HG03108 (cell line): ENCODE measurements around the gene SLMAP.
"Not testable (repeated sequence)": the region's sequence is repeated elsewhere in the genome, so short reads cannot be mapped to it uniquely, and the experiment has no call there.

Experiments
- ATAC-seq: cut with Tn5 transposase; IDR thresholded peaks from one replicate; pipeline ENCODE4 v1.9.1; 2021; ENCODE audit warnings: moderate library complexity; ENCODE audit not compliant: unreplicated experiment

The SLMAP gene

GRCh38 chr3:57793737-57794187 is 37.7 kb downstream of the SLMAP start:
- ATAC-seq: no peak

DNA sequence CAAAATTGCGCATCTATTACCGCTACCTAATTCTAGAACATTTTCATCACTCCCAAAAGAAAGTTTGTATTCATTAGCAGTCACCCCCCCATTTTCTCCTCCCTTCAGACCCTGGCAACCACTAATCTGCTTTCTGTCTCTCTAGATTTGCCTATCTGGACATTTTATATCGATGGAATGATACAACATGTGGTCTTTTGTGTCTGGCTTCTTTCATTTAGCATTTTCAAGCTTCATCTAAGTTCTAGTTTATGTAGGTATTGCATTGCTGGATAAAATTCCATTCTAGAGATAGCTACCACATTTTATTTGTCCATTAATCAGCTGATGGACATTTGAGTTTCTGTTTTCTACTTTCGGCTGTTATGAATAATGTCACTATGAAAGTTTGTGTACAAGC is 38.4 kb downstream of the SLMAP start:
- no peak for ATAC-seq

- ATAC-seq: no peak
These were observed 38.8 kb downstream of the SLMAP start for GRCh38 chr3:57794951-57795350.

- no peak for ATAC-seq
These were observed 40.2 kb downstream of the SLMAP start for GRCh38 chr3:57796261-57796660.

GRCh38 chr3:57797701-57798487 is 41.8 kb downstream of the SLMAP start:
- ATAC-seq: no peak

GRCh38 chr3:57803647-57804081 is 47.6 kb downstream of the SLMAP start:
- no peak for ATAC-seq

GRCh38 chr3:57805266-57805665 is 49.2 kb downstream of the SLMAP start:
- no peak for ATAC-seq

DNA sequence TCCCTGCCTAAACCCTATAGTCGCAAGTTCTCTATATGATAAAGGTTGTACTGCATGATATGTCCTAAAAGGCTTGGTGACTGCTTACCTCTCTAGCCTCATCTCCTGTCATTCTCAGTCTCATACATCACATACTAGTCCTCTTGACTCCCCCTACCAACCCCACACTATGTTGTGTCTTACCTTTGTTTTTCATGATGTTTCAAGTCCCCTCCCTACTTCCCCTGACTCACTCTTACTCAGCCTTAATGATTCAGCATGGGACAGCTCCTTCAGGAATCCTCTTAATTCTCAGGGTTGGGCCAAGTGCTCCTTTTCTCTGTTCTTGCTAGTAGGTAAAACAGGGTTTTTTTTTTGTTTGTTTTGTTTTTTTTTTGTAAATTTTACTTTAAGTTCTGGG is 49.6 kb downstream of the SLMAP start:
- ATAC-seq: no peak

DNA sequence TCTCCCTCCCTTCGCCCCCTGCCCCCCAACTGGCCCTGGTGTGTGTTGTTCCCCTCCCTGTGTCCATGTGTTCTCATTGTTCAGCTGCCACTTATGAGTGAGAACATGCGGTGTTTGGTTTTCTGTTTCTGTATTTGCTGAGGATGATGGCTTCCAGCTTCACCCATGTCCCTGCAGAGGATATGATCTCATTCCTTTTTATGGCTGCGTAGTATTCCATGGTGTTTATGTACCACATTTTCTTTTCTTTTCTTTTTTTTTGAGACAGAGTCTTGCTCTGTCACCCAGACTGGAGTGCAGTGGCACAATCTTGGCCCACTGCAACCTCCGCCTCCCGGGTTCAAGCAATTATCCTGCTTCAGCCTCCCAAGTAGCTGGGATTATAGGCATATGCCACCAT is 50.1 kb downstream of the SLMAP start:
- not testable (repeated sequence) for ATAC-seq

GRCh38 chr3:57808961-57809608 is 53.0 kb downstream of the SLMAP start:
- ATAC-seq: no peak

DNA sequence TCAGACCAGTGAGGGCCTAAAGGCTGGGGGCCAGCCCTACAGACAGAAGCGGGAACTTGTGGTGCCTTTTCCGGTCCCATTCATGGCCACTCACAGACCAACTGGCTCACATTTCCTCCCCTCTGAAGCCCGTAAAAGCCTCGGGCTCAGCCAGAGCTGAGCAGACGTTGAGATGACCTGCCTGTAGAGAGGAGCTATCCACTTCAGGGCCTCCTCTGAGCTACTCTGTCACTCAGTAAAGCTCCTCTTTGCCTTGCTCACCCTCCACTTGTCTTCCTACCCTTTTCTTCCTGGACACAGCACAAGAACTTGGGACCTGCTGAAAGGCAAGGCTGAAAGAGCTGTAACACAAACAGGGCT is 53.5 kb downstream of the SLMAP start:
- ATAC-seq: no peak

DNA sequence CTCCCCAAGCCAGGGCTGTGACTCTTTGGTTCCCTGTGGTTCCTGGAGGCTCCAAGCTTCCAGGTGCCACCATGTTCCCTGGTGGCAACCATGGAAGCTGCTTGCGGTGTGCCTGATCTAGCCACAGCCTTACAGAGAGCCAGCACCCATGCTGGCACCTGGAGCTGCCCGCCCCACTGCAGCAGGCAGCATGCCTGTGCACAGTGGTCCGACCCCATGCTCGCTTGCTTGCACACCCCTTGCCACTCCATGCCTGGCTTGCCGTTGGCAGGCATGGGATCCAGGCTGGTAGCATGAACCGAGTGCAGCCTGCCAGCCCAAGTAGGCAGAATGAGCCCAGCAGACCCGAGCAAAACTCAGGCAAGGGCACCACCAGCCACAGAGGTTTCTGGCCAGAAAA is 53.9 kb downstream of the SLMAP start:
- ATAC-seq: no peak

DNA sequence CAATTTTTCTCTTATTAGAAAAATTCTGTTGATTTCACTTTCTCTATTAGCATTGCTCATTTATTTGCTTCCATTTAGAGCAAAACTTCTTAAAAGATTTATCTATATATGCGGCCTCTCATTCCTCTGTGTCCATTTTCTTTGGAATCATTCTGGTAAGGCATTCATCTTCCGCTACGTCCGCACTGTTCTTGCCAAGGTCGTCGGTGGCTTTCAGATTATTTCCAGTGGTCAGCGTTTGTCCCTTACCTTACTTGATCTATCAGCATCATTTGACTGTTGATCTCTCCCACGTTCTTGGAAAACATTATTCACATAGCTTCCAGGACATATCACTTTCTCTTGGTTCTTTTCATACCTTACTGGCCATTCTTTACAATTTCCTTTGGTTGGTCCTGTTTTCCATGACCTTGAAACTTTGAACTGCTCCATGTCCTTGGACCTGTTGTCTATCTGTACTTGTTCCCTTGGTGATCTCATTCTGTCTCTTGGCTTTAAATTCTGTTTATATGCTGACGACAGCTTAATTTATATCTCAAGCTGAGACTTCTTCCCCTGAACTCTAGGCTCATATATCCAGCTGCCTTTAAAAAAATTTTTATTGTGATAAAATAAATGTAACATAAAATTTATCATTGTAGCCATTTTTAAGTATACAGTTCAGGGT is 54.5 kb downstream of the SLMAP start:
- no peak for ATAC-seq

GRCh38 chr3:57815036-57815435 is 58.9 kb downstream of the SLMAP start:
- ATAC-seq: no peak

DNA sequence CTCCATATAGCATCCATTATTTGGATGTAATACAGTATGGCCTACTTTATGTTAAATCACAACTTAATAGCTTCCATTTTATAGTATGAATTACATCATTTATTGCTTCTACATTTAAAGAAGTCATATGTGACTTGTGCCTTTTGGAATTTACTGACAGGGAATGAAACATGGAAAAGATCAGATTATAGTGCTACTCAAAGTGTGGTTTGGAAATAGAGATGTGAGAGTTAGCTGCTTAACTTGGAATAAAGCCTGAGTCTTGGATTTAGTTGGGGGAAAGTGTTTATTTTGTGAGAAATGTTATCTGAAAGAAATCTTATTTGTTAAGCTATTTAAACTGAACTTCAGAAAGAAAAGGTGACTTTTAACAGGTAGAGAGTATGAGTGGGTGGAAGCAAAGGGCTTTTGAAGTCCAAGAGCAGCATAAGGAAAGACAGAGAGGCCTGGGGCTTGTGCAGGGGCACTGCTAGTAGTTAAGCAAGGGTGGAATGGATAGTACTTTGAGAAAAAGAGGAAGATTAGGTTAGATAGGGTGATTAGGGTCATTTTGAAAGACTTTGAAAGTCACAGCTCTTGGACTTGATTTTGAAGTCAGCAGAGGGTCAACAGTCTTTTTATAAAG is 60.5 kb downstream of the SLMAP start:
- no peak for ATAC-seq

- no peak for ATAC-seq
These were observed 62.7 kb downstream of the SLMAP start for GRCh38 chr3:57818772-57819171.

DNA sequence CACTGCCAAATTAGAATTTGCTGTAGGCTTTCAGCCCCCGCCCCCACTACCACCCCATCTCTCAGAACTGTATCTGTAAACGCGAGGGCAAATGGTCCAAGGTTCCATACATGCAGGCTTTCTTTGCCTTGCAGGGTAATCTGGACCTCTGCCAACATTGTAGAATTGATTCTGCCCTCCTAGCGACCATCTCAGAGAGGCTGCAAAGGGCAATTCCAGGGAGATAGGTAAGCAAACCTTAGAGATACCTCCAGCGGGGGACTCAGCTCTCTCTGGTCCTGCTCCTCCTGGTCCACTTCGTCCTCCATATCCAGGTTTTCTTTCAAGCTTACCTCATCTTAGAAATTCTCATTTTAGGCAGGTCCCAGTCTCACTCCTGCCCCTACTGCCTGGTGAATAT is 64.4 kb downstream of the SLMAP start:
- ATAC-seq: no peak

DNA sequence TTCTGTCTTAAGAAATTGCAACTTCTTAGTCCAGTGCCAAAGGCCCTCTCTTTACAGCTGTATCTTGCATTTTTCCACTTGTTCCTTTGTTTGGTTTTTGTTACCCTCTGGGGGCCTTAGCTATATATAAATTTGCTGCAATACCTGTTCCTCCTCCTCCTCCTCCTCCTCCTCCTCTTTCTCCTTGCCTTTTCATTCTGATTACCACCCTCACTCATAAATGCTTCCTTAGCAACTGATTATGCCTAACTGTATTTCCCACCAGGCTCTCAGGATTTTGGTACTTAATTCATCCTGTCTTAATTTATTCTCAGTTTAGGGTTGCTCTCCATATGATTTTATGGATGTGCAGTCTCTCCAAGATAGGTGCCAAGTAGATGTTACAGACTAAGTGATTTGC is 65.7 kb downstream of the SLMAP start:
- ATAC-seq: no peak

GRCh38 chr3:57822686-57823085 is 66.6 kb downstream of the SLMAP start:
- ATAC-seq: no peak

DNA sequence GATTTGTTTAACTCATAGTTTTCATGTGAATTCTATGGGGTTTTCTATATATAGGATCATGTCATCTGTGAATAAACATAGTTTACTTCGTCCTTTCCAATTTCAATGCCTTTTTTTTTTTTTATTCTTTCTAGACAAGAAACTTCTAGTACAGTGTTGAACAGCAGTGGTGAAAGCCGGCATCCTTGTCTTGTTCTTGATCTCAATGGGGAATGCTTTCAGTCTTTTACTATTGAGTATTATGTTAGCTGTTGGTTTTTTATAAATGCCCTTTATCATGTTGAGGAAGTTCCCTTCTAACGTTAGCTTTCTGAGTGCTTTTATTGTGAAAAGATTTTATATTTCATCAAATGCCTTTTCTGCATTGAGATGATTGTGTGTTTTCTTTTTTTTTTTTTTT is 69.0 kb downstream of the SLMAP start:
- ATAC-seq: no peak

DNA sequence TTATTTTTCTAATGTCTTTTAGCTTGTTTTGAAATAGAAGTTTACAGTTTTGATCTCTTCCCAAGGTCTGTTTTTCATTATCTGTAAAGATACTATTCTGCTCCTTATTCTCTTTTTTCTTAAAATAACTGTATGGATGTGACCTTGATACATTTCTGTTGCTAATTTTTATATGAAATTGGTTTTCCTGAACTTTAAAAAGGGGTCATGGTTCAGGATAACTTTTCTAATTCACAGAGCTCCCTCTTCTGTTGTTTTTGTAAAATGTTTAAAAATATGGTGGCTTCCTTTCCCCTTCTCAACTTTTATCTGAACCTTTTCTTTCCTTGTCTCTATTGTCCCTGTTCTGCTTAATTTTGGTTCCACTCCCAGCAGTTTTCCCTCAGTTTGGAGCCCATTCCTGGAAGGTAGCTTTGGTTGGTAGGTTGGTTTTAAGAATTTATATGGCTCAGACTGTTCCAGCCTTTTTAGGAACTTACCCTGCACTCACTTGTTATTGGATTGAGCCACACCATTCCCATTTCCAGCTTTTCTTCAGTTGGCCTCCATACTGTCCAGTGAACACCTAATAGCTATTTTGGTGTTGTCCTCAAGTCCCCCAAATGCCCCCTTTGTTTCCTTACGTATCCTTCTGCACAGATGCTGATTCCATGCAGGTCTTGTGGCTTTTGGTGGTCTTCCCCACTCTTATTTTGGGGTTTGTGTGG is 70.3 kb downstream of the SLMAP start:
- no peak for ATAC-seq
